GM19438 (cell line): ENCODE measurements around the gene TMEM9.

Experiments used
- ATAC-seq: cut with Tn5 transposase; IDR thresholded peaks from one replicate; pipeline ENCODE4 v1.9.1; 2021; ENCODE audit warnings: low read depth; ENCODE audit not compliant: unreplicated experiment

The TMEM9 gene

DNA sequence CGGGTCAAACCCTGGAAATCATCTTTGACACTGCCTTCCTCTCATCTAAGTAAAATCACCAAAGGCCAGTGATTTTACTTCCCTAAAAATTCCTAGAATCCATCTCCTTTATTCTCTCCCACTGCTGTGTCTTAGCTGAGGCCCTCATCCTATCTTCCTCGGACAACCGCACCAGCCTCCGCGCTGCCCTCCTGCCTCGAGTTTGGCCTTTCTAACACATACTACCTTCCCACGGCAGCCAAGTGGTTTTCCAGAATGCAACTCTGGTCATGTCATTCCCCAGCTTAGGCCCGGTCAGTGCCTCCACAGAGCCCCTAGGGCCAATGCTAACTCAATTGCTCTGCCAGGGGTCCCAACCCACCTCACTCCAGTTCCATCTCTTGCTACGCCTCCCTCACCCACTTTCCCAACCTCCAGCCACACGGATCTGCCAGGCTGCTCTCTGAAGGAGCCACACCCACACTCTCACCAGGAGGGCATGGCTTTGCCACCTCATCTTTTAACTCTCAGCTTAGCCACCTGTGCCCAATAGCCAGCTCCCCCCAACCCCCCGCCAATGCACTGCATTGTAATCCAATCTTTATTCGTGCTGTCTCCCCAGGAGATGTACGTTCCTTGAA lies 6.8 kb downstream of the TMEM9 start:
- ATAC-seq: no peak

GRCh38 chr1:201146626-201147390 lies 7.5 kb downstream of the TMEM9 start:
- ATAC-seq: no peak

DNA sequence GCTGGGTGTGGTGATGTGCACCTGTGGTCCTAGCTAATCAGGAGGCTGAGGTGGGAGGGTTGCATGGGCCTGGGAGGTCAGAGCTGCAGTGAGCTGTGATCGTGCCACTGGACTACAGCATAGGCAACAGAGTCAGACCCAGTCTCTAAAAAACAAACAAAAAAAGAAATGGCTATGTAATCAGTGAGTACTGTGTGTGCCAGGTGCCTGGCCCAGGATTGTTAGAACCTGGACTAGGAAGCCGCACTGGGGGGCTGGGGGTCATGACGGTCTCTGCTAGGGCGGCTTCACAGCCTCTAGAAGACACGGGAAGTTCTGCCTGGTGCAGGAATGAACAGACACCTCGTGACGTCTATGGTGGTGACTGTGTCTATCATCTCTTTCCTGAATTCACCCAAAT lies 8.5 kb downstream of the TMEM9 start:
- ATAC-seq: no peak

DNA sequence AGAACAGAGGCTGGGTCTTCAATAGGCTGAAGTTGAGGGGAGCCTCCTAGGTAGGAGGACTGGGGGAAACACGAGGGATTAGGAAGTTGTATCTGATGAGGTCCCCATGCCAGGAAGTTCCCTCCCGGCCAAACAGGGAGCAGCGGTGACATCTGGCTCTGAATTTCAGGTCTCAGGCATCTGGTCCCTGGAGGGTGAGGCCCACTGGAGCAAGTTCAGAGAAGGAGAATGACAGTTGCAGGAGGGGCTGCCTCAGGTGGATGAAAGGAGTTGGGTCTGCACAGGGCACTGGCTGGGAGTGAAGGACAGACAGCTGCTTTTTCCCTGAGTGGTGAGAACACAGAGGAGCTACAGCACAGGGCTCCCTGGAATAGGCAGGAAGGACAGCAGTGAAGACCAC lies 9.1 kb downstream of the TMEM9 start:
- no peak for ATAC-seq

- ATAC-seq: no peak
Observed at GRCh38 chr1:201144701-201145100, 9.6 kb downstream of the TMEM9 start.

GRCh38 chr1:201143726-201144635 lies 10.3 kb downstream of the TMEM9 start:
- ATAC-seq: no peak

GRCh38 chr1:201142849-201143725 lies 11.2 kb downstream of the TMEM9 start:
- no peak for ATAC-seq

- ATAC-seq: no peak
Observed at GRCh38 chr1:201142011-201142848, 12.0 kb downstream of the TMEM9 start.

DNA sequence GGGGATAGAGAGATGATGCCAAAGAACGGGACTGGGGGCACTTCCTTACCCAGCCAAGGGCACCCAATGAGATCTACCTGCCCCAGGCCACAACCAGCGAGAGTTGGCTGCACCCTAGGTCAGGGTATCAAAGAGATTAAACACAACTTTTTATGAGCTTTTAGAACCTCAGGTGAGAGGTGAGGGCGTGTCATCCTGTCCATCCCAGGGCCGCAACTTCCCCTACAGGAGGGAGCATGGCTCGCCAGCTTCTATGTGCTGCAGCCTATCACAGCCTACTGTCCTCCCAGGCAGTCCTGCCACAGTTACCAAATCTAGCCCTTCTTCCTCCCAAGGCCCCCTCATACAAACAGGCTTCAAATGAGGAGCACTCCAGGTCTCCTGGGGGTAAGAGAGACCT lies 12.9 kb downstream of the TMEM9 start:
- ATAC-seq: no peak

GRCh38 chr1:201140941-201141260 lies 13.4 kb downstream of the TMEM9 start:
- ATAC-seq: no peak

DNA sequence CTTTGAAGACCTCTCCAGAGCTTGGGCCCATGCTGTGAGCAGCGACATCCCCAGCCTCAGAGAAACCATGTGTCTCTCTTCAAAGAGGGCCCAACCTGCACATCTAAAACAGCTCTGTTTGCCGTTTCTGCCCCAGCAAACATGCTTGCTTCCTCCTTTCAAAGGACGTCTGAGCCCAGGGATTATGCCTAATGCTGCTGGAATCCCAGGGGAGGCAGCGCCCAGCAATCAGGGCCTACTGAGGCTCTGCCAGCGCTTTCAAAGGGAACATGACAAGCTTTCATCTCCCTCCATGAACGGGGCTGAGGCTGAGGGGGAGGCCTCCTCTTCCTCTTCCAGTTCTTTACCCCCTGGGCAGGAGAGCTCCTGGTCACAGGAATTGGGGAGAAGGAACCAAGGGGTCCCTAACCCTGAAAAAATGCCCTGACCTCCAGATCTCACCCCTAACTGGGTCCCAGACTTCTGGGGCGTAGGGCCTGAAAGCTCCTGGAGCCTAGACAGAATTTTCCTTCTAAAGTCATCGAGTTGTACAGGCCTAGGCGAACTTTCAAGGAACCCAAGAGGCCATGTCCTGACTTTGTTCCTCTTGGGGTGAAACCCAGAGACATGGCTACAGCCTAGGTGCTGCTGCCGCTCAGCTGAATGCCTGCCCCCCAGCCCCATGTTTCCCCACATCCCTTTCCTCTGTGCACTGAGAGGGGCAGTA lies 13.9 kb downstream of the TMEM9 start:
- ATAC-seq: no peak

GRCh38 chr1:201139756-201140155 lies 14.5 kb downstream of the TMEM9 start:
- ATAC-seq: no peak

- ATAC-seq: no peak
Observed at GRCh38 chr1:201139306-201139705, 15.0 kb downstream of the TMEM9 start.

DNA sequence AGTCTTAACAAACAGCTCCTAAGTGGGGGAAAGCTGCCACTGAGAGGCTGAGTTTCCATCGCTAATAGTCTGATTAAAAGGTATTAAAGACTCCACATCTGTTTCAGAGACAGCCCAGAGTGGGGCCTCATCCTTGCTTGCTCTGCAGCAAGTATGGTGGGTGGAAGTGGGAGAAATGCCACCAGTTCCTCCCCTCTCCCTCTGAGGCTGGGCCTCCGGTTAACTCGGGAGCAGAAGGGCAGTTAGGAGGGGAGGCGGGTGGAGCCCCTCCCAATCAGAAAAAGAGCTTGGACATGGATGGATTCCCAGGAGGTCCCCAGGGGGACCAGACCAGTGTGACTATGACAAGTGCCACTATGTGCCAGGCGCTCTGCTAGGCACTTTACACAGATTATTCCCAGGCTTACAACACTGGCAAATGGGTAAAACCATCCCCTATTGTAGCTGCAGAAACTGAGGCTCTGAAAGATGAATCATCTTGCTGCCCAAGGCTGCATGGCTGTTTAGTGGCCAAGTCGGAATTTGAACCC lies 15.9 kb downstream of the TMEM9 start:
- no peak for ATAC-seq

GRCh38 chr1:201137579-201138310 lies 16.5 kb downstream of the TMEM9 start:
- no peak for ATAC-seq

DNA sequence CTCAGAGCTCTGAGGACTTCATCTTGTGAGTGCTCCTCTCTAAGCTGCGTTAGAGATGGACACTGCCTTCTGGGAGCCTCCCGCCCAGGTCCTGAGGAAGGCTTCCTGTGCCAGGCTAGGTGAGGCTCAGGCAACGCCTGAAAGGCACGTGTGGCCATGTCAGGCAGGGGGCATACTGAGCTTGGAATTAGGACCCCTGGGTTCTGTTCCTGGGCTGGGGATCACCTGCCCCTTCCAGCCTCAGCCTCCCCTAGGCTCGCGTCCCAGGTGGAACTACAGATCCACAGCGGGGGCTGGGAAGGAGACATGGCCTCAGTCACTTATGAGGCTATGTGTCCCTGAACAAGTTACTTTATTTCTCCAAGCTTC lies 17.3 kb downstream of the TMEM9 start:
- no peak for ATAC-seq

DNA sequence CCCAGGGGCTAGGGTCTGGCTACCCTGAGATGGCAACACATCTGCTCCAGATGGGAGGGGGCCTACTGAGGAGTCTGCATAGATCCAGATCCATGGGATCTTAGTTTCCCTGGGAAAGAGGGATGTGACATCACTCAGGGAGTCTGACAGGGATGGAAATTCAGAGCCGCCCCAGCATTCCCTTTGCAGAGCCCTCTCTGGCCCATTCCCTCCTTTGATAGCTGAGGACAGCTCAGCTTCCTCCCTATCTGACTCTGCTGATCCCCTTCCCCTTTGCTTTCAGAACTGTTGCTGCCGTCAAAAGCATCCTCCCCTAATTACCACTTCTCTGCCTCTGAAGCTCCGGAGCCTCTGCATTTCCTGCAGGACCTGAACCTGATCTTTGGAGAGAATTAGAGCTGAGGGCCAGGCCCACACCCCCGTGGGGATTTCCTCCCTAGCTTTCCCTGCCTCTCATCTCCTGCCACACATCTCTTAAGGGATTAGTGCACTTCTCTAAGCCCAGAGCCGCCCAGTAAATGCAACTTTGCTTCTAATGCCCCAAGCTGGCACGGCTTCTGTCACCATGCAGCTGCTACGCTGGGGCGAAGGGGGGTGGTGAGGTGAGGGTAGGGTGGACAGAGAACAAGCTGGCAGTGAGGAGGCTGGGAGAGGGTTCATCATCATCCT lies 17.8 kb downstream of the TMEM9 start:
- no peak for ATAC-seq

DNA sequence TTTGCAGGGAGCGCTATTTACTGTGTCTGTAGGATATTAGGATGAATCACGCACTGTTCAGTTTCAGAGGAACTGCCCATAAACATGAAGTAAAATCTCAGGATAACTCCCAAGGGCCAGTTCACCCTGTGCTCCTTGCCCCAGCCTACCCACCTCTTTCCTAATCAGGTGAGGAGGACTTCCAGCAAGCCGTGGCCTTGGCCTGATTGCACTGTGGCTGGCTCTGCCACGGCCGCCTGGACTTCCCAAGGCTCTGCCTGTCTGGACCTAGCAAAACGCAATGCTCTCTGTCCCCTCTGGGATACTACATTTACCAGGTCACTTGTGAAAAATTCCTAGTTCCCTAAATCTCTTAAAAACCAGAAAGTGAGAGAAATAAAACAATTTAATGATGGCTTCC lies 19.9 kb downstream of the TMEM9 start:
- no peak for ATAC-seq
